Loucy (cell line): Measurements from ENCODE around the gene TTC21A.

Source experiments
- CTCF ChIP-seq: fragments of 200-600 bp; sonication (generic); conservative IDR thresholded peaks from 2 replicates; pipeline ENCODE4 v1.5.1; 2014; ENCODE audit warnings: mild to moderate bottlenecking, antibody characterized with exemption, low read length
- EZH2phosphoT487 ChIP-seq: fragments of 200-600 bp; IDR thresholded peaks from 2 replicates; pipeline ENCODE4 v1.6.1; 2018; ENCODE audit warnings: antibody characterized with exemption, mild to moderate bottlenecking, moderate library complexity, borderline replicate concordance

GRCh38 chr3:39154280-39155021 is 47.0 kb downstream of the TTC21A start:
- TF ChIP-seq CTCF: no peak
- TF ChIP-seq EZH2phosphoT487: no peak
